NCI-H1092 (cell line): Measurements from ENCODE around the gene CHRNE.
"Not testable (repeated sequence)": the region's sequence is repeated elsewhere in the genome, so short reads cannot be mapped to it uniquely, and the experiment has no call there.

Source experiments
- DNase-seq: peaks from one replicate; lab custom pipeline; 2025; lab: John Stamatoyannopoulos, UW

The CHRNE gene

GRCh38 chr17:4939796-4940554 is 37.1 kb upstream of the CHRNE start, which contains the start of the genes RNF167 and SLC25A11:
Gene RNF167 (plus strand): TSS chr17:4940268. CDS start chr17:4940910, 642 bp downstream.
Gene SLC25A11 (minus strand): TSS chr17:4940046. CDS start chr17:4939910, 136 bp downstream.
- DNase-seq = peak; percentile 97

GRCh38 chr17:4939546-4939795 is 36.6 kb upstream of the CHRNE start:
- no peak for DNase-seq

GRCh38 chr17:4938688-4939545 is 36.0 kb upstream of the CHRNE start:
- DNase-seq = no peak

GRCh38 chr17:4938069-4938491 is 35.2 kb upstream of the CHRNE start:
- no peak for DNase-seq

GRCh38 chr17:4937553-4937952 is 34.7 kb upstream of the CHRNE start:
- DNase-seq = no peak

GRCh38 chr17:4936436-4936835 is 33.5 kb upstream of the CHRNE start:
- DNase-seq = no peak

- DNase-seq = no peak
Observed at GRCh38 chr17:4935650-4936049, 32.8 kb upstream of the CHRNE start.

- no peak for DNase-seq
Observed at GRCh38 chr17:4934173-4934979, 31.5 kb upstream of the CHRNE start.

- no peak for DNase-seq
Observed at GRCh38 chr17:4933646-4934045, 30.7 kb upstream of the CHRNE start.

GRCh38 chr17:4932756-4933155 is 29.9 kb upstream of the CHRNE start:
- no peak for DNase-seq

GRCh38 chr17:4931963-4932362 is 29.1 kb upstream of the CHRNE start, which contains the start of gene GP1BA:
Gene GP1BA (plus strand): TSS chr17:4932277. CDS start chr17:4932605, 328 bp downstream.
- no peak for DNase-seq

GRCh38 chr17:4928881-4929280 is 26.0 kb upstream of the CHRNE start:
- DNase-seq = no peak

GRCh38 chr17:4926577-4927335 is 23.9 kb upstream of the CHRNE start:
- DNase-seq = not testable (repeated sequence)

- no peak for DNase-seq
Observed at GRCh38 chr17:4921320-4921719, 18.4 kb upstream of the CHRNE start.

GRCh38 chr17:4920351-4921048 is 17.6 kb upstream of the CHRNE start:
- DNase-seq = no peak

- DNase-seq = no peak
Observed at GRCh38 chr17:4919511-4920047, 16.7 kb upstream of the CHRNE start.

- DNase-seq = not testable (repeated sequence)
Observed at GRCh38 chr17:4914551-4914950, 11.7 kb upstream of the CHRNE start.

GRCh38 chr17:4913994-4914393 is 11.1 kb upstream of the CHRNE start:
- DNase-seq = no peak

- peak; percentile 68 for DNase-seq
Observed at GRCh38 chr17:4908711-4909496, 6.0 kb upstream of the CHRNE start.

GRCh38 chr17:4908301-4908700 is 5.4 kb upstream of the CHRNE start:
- no peak for DNase-seq
